Breast epithelium (tissue), 3 donors: ENCODE measurements around the gene PRPSAP1.

Experiments
- CTCF ChIP-seq, 3 donors: fragments of 450-650 bp; IDR thresholded peaks; one replicate each; pipeline ENCODE4 v1.5.1; 2016 to 2017; ENCODE audit warnings: antibody characterized with exemption in 3 of 3, mild to moderate bottlenecking in 3 of 3, moderate library complexity in 3 of 3
- POLR2AphosphoS5 ChIP-seq, 3 donors: sonication (generic); formaldehyde crosslinking; IDR thresholded peaks; one replicate each; pipeline ENCODE4 v1.6.1; 2017; ENCODE audit warnings: antibody characterized with exemption in 3 of 3

GRCh38 chr17:76304226-76305134 lies 49.2 kb downstream of the PRPSAP1 start:
- no peak for TF ChIP-seq POLR2AphosphoS5 (IDR thresholded peaks at IDR 0.05)
- no peak for TF ChIP-seq CTCF (IDR thresholded peaks at IDR 0.05)
